ENCODE results near the gene ZXDC. TPM values are rescaled to one million over a fixed set of nuclear protein-coding genes. Genes with fewer than 3 reads are reported as not detected.

Gene ZXDC
- total RNA-seq, 1 donor from 2014 or later = 19.3 TPM

DNA sequence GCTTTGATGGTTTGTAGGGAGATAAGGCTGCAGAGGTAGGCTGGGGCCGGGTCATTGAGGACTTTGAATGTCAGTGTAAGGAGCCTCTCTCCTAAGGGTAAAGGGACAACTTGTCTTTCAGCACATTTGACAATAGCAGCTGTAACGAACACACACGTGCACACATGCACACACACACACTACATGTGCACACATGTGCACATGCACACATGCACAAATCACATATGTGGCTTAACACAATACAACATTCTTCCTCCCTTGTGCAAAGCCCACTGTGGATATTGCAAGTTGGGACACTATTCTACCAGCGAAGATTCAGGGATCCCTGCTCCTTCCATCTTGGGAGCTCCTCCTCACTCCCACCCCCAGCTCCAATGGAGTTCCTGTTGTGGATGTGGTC, 82.1 kb downstream of the ZXDC start:
- DNase-seq (ENCODE audit: low read depth) = no peak
- TF ChIP-seq, protein P1, sequence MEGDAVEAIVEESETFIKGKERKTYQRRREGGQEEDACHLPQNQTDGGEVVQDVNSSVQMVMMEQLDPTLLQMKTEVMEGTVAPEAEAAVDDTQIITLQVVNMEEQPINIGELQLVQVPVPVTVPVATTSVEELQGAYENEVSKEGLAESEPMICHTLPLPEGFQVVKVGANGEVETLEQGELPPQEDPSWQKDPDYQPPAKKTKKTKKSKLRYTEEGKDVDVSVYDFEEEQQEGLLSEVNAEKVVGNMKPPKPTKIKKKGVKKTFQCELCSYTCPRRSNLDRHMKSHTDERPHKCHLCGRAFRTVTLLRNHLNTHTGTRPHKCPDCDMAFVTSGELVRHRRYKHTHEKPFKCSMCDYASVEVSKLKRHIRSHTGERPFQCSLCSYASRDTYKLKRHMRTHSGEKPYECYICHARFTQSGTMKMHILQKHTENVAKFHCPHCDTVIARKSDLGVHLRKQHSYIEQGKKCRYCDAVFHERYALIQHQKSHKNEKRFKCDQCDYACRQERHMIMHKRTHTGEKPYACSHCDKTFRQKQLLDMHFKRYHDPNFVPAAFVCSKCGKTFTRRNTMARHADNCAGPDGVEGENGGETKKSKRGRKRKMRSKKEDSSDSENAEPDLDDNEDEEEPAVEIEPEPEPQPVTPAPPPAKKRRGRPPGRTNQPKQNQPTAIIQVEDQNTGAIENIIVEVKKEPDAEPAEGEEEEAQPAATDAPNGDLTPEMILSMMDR (conservative IDR thresholded peaks at IDR 0.05; ENCODE audit: low read depth, low read length) = no peak
- H3K4me3 ChIP-seq (ENCODE audit: low read depth, low read length) = no peak overlapping the region

DNA sequence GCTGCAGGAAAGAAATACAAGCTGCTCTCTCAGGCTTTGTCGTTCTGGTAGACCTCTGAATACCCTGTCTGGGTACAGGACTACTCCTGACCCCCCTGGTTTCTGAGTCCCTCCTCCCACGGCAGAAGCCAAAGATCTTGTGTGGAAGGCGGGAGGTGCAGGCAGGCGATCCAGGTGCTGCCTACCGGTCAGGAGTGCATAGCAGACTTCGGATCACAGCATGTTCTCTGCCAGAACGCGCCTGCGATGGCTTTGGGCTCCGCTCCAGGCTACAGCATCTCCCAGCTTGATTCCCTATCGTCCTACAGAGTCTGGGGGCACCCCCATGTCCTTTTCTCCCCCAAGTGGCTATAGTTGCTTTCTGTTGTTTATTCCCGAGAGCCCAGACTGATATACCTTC, 83.4 kb downstream of the ZXDC start:
- TF ChIP-seq, protein P1 (conservative IDR thresholded peaks at IDR 0.05; ENCODE audit: low read depth, low read length) = no peak
- H3K4me3 ChIP-seq (ENCODE audit: low read depth, low read length) = no peak overlapping the region
- no peak for DNase-seq (ENCODE audit: low read depth)

- TF ChIP-seq, protein P1 (conservative IDR thresholded peaks at IDR 0.05; ENCODE audit: low read depth, low read length) = no peak
- DNase-seq (ENCODE audit: low read depth) = no peak
- H3K4me3 ChIP-seq (ENCODE audit: low read depth, low read length) = no peak overlapping the region
Observed at GRCh38 chr3:126391631-126392030, 84.1 kb downstream of the ZXDC start.

- no peak overlapping the region for H3K4me3 ChIP-seq (ENCODE audit: low read depth, low read length)
- no peak for DNase-seq (ENCODE audit: low read depth)
- TF ChIP-seq, protein P1 (conservative IDR thresholded peaks at IDR 0.05; ENCODE audit: low read depth, low read length) = no peak
Observed at GRCh38 chr3:126390751-126391150, 84.9 kb downstream of the ZXDC start.

DNA sequence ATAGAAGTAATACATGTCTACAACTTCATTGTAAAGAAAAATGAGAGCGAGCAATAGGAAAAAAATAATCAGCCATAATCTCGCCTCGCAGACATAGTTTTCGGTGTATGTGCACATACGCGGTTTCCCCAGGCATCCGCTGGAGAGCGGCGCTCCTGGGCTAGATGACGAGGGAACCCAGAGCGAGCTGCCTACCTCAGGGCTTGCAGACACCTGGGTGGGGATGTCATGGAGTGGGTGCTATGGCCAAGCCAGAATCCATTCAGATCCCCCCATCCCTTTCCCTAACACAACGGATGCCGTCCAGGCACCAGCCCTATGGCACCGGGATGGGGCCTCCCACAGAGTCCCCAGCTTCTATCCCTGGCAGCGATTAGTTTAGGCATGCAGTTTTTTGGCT, 85.5 kb downstream of the ZXDC start:
- DNase-seq (ENCODE audit: low read depth) = no peak

GRCh38 chr3:126389794-126390146, 85.9 kb downstream of the ZXDC start:
- no peak overlapping the region for H3K4me3 ChIP-seq (ENCODE audit: low read depth, low read length)
- DNase-seq (ENCODE audit: low read depth) = no peak
- TF ChIP-seq, protein P1 (conservative IDR thresholded peaks at IDR 0.05; ENCODE audit: low read depth, low read length) = no peak

More for the DNA sequence above, 85.5 kb downstream of the ZXDC start:
- TF ChIP-seq, protein P1 (conservative IDR thresholded peaks at IDR 0.05; ENCODE audit: low read depth, low read length) = no peak
- H3K4me3 ChIP-seq (ENCODE audit: low read depth, low read length) = no peak overlapping the region

GRCh38 chr3:126389112-126389793, 86.4 kb downstream of the ZXDC start:
- peak overlapping the region; percentile 53 for H3K4me3 ChIP-seq (ENCODE audit: low read depth, low read length)

More at GRCh38 chr3:126389112-126389793, 86.4 kb downstream of the ZXDC start:
- peak; percentile 31 for DNase-seq (ENCODE audit: low read depth)
- TF ChIP-seq, protein P1 (conservative IDR thresholded peaks at IDR 0.05; ENCODE audit: low read depth, low read length) = peak; percentile 90
